Ovary (tissue), 9 donors: ENCODE results near the gene SRPK3. TPM values are rescaled to one million over a fixed set of nuclear protein-coding genes. Genes with fewer than 3 reads are reported as not detected.

Source experiments
- DNase-seq, 5 donors: peaks; one replicate each; pipeline ENCODE4 v3.0.0-alpha.2; 2019 to 2020
- H3K27ac ChIP-seq, 2 donors: fragments of 200-600 bp; one replicate each; pipeline versions ENCODE4 v1.5.1 to v1.8.0; 2019 to 2022
- H3K27me3 ChIP-seq: fragments of 200-600 bp; one replicate; pipeline ENCODE4 v1.8.0; 2022
- H3K36me3 ChIP-seq: fragments of 200-600 bp; sonication (generic); one replicate; pipeline ENCODE4 v1.5.1; 2019
- H3K4me1 ChIP-seq: one replicate; pipeline ENCODE4 v1.8.1; 2013; ENCODE audit warnings: mild to moderate bottlenecking, moderate library complexity; ENCODE audit not compliant: insufficient read depth
- H3K4me3 ChIP-seq: fragments of 200-600 bp; sonication (generic); one replicate; pipeline ENCODE4 v1.5.1; 2017
- H3K9me3 ChIP-seq, 2 donors: fragments of 200-600 bp in 1 of 2; sonication (generic) in 1 of 2; one replicate each; pipeline versions ENCODE4 v1.5.1 to v1.8.1; 2013 to 2019; ENCODE audit warnings: mild to moderate bottlenecking in 1 of 2, moderate library complexity in 1 of 2
- CTCF ChIP-seq, 3 donors: fragments of 450-650 bp in 2 of 3; fragments of 200-600 bp in 1 of 3; IDR thresholded peaks; one replicate each; pipeline versions ENCODE4 v1.5.1 to v1.8.0; 2016 to 2022; ENCODE audit warnings: antibody characterized with exemption in 3 of 3, mild to moderate bottlenecking in 1 of 3
- EP300 ChIP-seq: sonication (generic); formaldehyde crosslinking; IDR thresholded peaks from one replicate; pipeline ENCODE4 v1.6.1; 2017; ENCODE audit warnings: antibody characterized with exemption
- POLR2A ChIP-seq: fragments of 450-650 bp; IDR thresholded peaks from one replicate; pipeline ENCODE4 v1.6.1; 2017; ENCODE audit warnings: antibody characterized with exemption, mild to moderate bottlenecking, moderate library complexity
- WGBS, 3 donors: extraction: QIAGEN DNeasy Blood & Tissue Kit in 1 of 3; methylation state at CpG; one replicate each; pipeline versions ENCODE4 v1.1.5 to v1.1.7; 2013 to 2017; 5-methylcytosine and 5-hydroxymethylcytosine counted together
- intact Hi-C, 4 donors: fragments of 100-400 bp; cut with DNase I; formaldehyde crosslinking; loops; one replicate each; pipeline versions ENCODE4 v1.11.0 to v1.15.1; 2022 to 2023
- polyA plus RNA-seq, 2 donors: library from polyadenylated mRNA; stranded (reverse); fragments of 200-250 nt in 1 of 2; fragments of 350-450 nt in 1 of 2; fragmentation: Illumina TruSeq in 1 of 2; extraction: RNeasy Lipid Tissue Mini Kit (QIAGEN cat#74804) in 1 of 2; gene quantifications; one replicate each; pipeline ENCODE4 v1.2.3, GENCODE V29; 2013 to 2014
- total RNA-seq, 7 donors: library from RNA; depleted of rRNA in 2 of 7; stranded (reverse); fragments of >200 nt in 2 of 7; fragmentation: NEBNext Ultra II Directional in 3 of 7; extraction: Animal tissue kit (Norgen Biotek cat#: 25700) in 3 of 7; gene quantifications; one replicate each; pipeline versions ENCODE4 v1.1.0 to v1.2.4, GENCODE V29; 2016 to 2023
- donor health status: DM: no; HTN: no; CAD: no; lungs with moderate emphysema.
- donor health status: DM: no; HTN: no; CAD: no.
- donor health status: Bipolar disorder and iron deficiency.
- donor health status: DM: yes; HTN: yes; CAD: no.
- donor health status: DM: no; HTN: no; CAD: no.
- donor health status: DM: yes; HTN: yes; CAD: no.

Gene SRPK3
- total and polyA plus RNA-seq, 9 donors, result 0.25 to 2.1 (median 1.4) TPM

GRCh38 chrX:153764786-153765137 is 16.1 kb upstream of the SRPK3 start:
- Histone ChIP-seq H3K4me3 (peak overlapping the region; percentile 27), H3K27ac (no peak overlapping the region), H3K4me1 (no peaks in the 10 kb centered on the region), H3K36me3 (no peaks in the 10 kb centered on the region), H3K9me3 (no peaks in the 10 kb centered on the region), H3K27me3 (no peaks in the 10 kb centered on the region)
- intact Hi-C loops, result loop anchor here (2.0 to 5.0 kb wide), 4 partner anchors 188 to 293 kb away; no protein-coding TSS in a partner anchor
- no peak for TF ChIP-seq POLR2A
- no peak for TF ChIP-seq CTCF (IDR thresholded peaks at IDR 0.05)
- no peak for TF ChIP-seq EP300
- WGBS, 3 donors, result 82 to 91% (median 88%) methylated on average over 5 to 7 of the region's 7 CpGs
- DNase-seq, result peak in 1 of 5 donors; percentile 18

GRCh38 chrX:153765138-153766079 is 15.4 kb upstream of the SRPK3 start:
- H3K27me3 ChIP-seq, result no peaks in the 10 kb centered on the region
- no peaks in the 10 kb centered on the region for H3K4me1 ChIP-seq
- no peaks in the 10 kb centered on the region for H3K9me3 ChIP-seq
- 63 to 80% (median 79%) methylated on average over 24 to 27 of the region's 27 CpGs for WGBS, 3 donors
- peak overlapping the region; percentile 27 for H3K4me3 ChIP-seq
- H3K27ac ChIP-seq, result no peak overlapping the region
- TF ChIP-seq CTCF (IDR thresholded peaks at IDR 0.05), result no peak
- no peak for TF ChIP-seq POLR2A
- no peak for TF ChIP-seq EP300
- no peaks in the 10 kb centered on the region for H3K36me3 ChIP-seq
- intact Hi-C loops, result loop anchor here (2.0 to 5.0 kb wide), 4 partner anchors 187 to 292 kb away; no protein-coding TSS in a partner anchor
- DNase-seq, result peak in 4 of 5 donors; percentile 25 to 66 (median 31)

- no peak overlapping the region for H3K27ac ChIP-seq
- no peaks in the 10 kb centered on the region for H3K9me3 ChIP-seq
- TF ChIP-seq EP300, result no peak
- TF ChIP-seq CTCF (IDR thresholded peaks at IDR 0.05), result no peak
- TF ChIP-seq POLR2A, result no peak
- no peaks in the 10 kb centered on the region for H3K4me1 ChIP-seq
- no peaks in the 10 kb centered on the region for H3K27me3 ChIP-seq
- intact Hi-C loops, result loop anchor here in 3 of 4 donors (5.0 kb wide), 3 partner anchors 186 to 291 kb away; no protein-coding TSS in a partner anchor
- H3K4me3 ChIP-seq, result no peak overlapping the region
- H3K36me3 ChIP-seq, result no peaks in the 10 kb centered on the region
- WGBS, 3 donors, result 58 to 64% (median 60%) methylated on average over 21 of the region's 21 CpGs
- DNase-seq, result peak in 4 of 5 donors; percentile 28 to 53 (median 40)
These were observed 14.6 kb upstream of the SRPK3 start for GRCh38 chrX:153766098-153766817.

DNA sequence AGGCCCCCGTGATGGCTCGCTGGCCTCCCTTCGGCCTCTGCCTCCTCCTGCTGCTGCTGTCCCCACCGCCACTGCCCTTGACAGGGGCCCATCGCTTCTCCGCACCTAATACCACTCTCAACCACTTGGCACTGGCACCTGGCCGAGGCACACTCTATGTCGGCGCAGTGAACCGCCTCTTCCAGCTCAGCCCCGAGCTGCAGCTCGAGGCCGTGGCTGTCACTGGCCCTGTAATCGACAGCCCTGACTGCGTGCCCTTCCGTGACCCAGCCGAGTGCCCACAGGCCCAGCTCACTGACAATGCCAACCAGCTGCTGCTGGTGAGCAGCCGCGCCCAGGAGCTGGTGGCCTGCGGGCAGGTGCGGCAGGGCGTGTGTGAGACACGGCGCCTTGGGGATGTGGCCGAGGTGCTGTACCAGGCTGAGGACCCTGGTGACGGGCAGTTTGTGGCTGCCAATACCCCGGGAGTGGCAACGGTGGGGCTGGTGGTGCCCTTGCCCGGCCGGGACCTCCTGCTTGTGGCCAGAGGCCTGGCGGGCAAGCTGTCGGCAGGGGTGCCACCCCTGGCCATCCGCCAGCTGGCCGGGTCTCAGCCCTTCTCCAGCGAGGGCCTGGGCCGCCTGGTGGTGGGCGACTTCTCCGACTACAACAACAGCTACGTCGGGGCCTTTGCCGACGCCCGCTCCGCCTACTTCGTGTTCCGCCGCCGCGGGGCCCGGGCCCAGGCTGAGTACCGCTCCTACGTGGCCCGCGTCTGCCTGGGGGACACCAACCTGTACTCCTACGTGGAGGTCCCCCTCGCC is 13.8 kb upstream of the SRPK3 start:
- intact Hi-C loops, result loop anchor here in 3 of 4 donors (5.0 kb wide), 3 partner anchors 185 to 290 kb away; no protein-coding TSS in a partner anchor
- H3K36me3 ChIP-seq, result no peaks in the 10 kb centered on the region
- 82 to 92% (median 91%) methylated on average over 55 to 56 of the region's 56 CpGs for WGBS, 3 donors
- DNase-seq, result peak in 4 of 5 donors; percentile 8 to 38 (median 23)
- H3K9me3 ChIP-seq, result no peaks in the 10 kb centered on the region
- no peak overlapping the region for H3K4me3 ChIP-seq
- no peak overlapping the region for H3K27ac ChIP-seq
- H3K27me3 ChIP-seq, result no peaks in the 10 kb centered on the region
- no peaks in the 10 kb centered on the region for H3K4me1 ChIP-seq
- no peak for TF ChIP-seq EP300
- no peak for TF ChIP-seq POLR2A
- no peak for TF ChIP-seq CTCF (IDR thresholded peaks at IDR 0.05)
